ENCODE data around the gene FLYWCH2. TPM values are rescaled to one million over a fixed set of nuclear protein-coding genes. Genes with fewer than 3 reads are reported as not detected.
A peak's percentile ranks its signal among the peaks of the same experiment; 100 is the strongest.

Gene FLYWCH2
- total and polyA plus RNA-seq, 9 of the 15 experiments (the other 6 are each of a cell fraction or from before 2014, with no cell fraction given), result 0.70 to 55.5 (median 7.6) TPM

- TF ChIP-seq MAX (CRISPR knock-in tag; IDR thresholded peaks at IDR 0.05) (0 out of 2 replicates have a peak, but pooled peaks have one; percentile 11), ZBTB11 (CRISPR knock-in tag; IDR thresholded peaks at IDR 0.05) (peak in 2 of 3 experiments; percentile 89 to 97; a peak in 4 of 6 replicates), AFF1 (IDR thresholded peaks at IDR 0.05; ENCODE audit: low read depth in 1 of 2, partially characterized antibody in 2 of 2) (peak in 1 of 2 experiments; percentile 12), CTBP1 (IDR thresholded peaks at IDR 0.05; ENCODE audit: borderline replicate concordance) (peak; percentile 86), ZNF324 (CRISPR knock-in tag; IDR thresholded peaks at IDR 0.05) (no peak), FOXM1 (IDR thresholded peaks at IDR 0.05; ENCODE audit: low read depth) (no peak), FOXM1 (CRISPR knock-in tag; IDR thresholded peaks at IDR 0.05; ENCODE audit: low read depth) (no peak), DLX4 (CRISPR knock-in tag; IDR thresholded peaks at IDR 0.05) (no peak), RREB1 (CRISPR knock-in tag; IDR thresholded peaks at IDR 0.05) (0 out of 2 replicates have a peak, but pooled peaks have one; percentile 43), TEAD4 (IDR thresholded peaks at IDR 0.05; ENCODE audit: low read length) (0 out of 2 replicates have a peak, but pooled peaks have one; percentile 10), TEAD4 (CRISPR knock-in tag; IDR thresholded peaks at IDR 0.05; ENCODE audit: borderline replicate concordance) (no peak), NFE2 (IDR thresholded peaks at IDR 0.05; ENCODE audit: low read depth) (0 out of 2 replicates have a peak, but pooled peaks have one; percentile 31)
Measured at GRCh38 chr16:2842340-2843000, 40.5 kb upstream of the FLYWCH2 start (continued).
